Placental pericyte (primary cell): Measurements from ENCODE around the gene SETD1A. TPM values are rescaled to one million over a fixed set of nuclear protein-coding genes. Genes with fewer than 3 reads are reported as not detected.

Experiments used
- small RNA-seq: library from RNA; depleted of rRNA; stranded (forward); fragments of <200 nt; gene quantifications from one replicate; pipeline ENCODE3, GENCODE V24; 2012; ENCODE audit warnings: low replicate concordance
- total RNA-seq: library from RNA; depleted of rRNA; stranded (reverse); fragments of >200 nt; gene quantifications from 2 replicates; pipeline ENCODE4 v1.2.3, GENCODE V29; 2012

SETD1A gene
- total RNA-seq, result 5.0 and 5.2 TPM in 2 replicates

DNA sequence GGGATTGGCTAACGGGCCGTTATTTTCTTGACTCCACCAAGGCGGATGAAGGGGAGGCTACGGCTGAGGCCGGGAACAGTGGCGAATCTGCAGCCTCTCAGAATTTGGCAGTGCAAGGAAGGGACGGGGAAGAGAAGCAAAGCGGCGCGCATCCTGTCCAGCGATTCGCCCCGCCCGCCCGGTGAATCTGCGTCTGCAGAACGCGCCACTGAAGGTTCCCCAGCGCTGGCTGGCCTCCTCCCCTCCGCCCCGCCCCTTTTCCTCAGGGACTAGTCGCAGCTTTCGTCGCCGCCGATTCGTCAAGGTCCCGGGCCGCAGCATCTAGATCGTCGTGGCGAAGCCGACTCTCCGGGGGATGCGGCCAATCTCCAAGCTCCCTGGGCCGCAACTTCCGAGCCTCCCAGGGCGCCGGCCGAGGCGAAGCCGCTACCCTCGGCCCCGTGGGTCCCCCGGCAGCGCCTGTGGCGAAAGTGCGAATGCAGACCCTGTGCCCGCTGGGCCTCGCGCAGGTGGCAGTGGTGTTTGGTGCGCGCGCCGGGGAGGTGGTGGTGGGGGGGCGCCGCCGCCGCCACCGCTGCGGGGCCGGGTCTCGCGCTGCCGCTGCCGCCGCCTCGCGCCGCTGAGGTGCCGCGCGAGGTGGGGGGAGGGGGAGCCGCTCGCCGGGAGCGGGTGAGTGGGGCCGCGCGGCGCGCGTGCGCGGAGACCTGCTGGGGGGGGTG, at the start of gene SETD1A:
Gene SETD1A (plus strand): TSS at position 299 of the 719 bp plus-strand sequence. CDS start 978 bp downstream, outside the sequence.

GRCh38 chr16:30923554-30924075, 33.9 kb upstream of the SETD1A start, which contains the start of gene FBXL19:
Gene FBXL19, plus strand, starts transcription at chr16:30923572. Its CDS starts 2,183 bp downstream, at chr16:30925755.

DNA sequence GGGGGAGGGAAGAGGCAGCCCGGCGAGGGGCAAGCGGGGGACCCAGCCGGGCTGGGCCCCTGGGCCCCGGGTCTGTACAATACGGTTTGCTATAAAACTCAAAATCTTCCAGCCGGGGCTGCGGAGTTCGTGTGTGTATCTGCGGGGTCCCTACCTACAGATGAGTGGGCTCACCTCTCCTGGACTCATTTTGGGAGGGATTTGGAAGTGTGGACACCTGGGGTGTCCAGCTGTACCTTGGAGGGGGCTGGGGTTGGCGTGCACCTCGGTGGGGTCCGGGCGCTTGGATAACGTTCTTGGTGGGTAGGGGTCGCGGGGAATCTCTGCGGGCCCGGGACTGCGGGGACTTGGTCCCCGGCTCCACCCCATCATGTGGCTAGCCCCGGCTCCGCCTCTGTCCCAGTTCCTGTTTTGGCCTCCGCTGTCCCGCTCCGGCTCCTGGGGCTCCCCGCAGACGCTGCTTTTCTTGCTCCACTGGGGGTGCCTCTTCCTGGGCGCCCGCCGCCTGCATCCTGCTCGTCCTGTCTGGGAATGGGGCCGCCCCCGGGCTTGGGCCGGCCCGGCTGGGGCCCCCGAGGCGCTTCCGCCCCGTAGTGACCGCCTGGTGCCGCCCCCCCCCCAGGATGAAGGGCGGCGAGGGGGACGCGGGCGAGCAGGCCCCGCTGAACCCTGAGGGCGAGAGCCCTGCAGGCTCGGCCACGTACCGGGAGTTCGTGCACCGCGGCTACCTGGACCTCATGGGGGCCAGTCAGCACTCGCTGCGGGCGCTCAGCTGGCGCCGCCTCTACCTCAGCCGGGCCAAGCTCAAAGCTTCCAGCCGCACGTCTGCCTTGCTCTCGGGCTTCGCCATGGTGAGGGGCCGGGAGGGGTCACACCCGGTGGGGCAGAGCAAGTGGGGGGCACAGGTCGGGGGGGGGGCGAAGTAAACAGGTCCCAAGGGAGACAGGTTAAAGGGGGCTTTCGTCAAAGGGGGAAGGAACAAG, 8.6 kb upstream of the SETD1A start, which contains the start of gene ORAI3:
Gene ORAI3 (plus strand): TSS at position 402 of the 983 bp plus-strand sequence. CDS start 222 bp downstream, at position 624.

GRCh38 chr16:30984669-30985400, 27.3 kb downstream of the SETD1A start, which contains the start of gene HSD3B7:
Gene HSD3B7, plus strand, starts transcription at chr16:30985207. Its CDS starts 452 bp downstream, at chr16:30985659.

GRCh38 chr16:31010585-31011325, 53.2 kb downstream of the SETD1A start, which contains the start of gene STX1B:
Gene STX1B, minus strand, starts transcription at chr16:31010638. Its CDS starts 242 bp downstream, at chr16:31010396.

DNA sequence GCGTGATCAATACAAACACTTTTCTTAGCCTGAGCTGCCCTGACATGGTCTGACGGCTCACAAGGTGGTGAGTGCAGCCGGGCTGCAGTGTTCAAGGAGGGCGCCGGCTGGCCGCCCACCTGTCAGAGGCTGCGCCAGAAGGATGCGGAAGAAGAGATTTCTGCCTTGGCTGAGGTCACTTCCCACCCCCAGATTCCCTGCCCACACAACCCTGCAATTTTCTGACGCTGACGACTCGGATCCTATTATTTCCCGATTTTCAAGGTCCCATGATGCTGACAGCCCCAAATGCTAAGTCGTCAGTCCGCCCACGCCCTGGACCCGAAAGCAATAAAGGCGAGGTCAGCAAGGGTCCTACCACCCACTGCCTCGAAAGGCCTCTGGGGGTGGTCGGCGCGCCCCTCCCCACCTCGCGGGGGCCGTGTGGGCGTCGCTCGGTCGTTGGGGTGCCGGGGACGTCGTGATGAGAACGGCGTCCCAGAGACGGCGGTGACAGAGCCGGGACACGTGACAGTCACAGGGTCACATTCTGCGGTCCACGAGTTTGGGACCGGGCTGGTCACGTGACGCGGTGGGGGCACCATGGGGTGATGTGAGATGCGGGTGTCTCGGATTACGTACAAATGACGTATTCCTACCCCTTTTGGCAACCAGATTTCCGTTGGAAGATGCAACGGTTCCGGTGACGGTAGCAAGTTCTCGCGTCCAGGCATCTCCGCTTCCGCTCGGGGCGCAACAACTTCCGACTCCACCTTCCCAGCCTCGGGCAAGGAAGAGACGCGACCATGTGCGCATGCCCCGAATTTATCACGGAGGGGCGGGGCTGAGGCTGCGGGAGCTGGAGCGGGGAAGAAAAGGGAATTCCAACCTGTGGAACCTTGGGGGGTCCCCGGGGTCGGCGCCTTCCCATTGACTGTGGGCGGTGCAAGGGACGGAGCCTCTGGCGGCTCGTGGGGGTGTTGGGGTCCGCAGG, 75.5 kb downstream of the SETD1A start, which contains the start of gene STX4:
Gene STX4 (plus strand): TSS at position 823 of the 973 bp plus-strand sequence. CDS start 248 bp downstream, outside the sequence.

Small RNA genes lying within 50 kb of the gene (small RNA-seq; reads per million reads assigned to genes)
- gene AC135048.1, result not detected

Other genes starting within 250 kb of the SETD1A start
- 29.1 and 30.1 TPM in 2 replicates for gene PHKG2, start 209.3 kb upstream of the SETD1A start, total RNA-seq
- 2.2 and 4.9 TPM in 2 replicates for gene CFAP119, start 195.7 kb upstream of the SETD1A start, total RNA-seq
- 76.2 and 111 TPM in 2 replicates for gene RNF40, start 195.4 kb upstream of the SETD1A start, total RNA-seq
- 16.4 and 18.6 TPM in 2 replicates for gene ZNF629, start 170.5 kb upstream of the SETD1A start, total RNA-seq
- gene BCL7C, start 63.7 kb upstream of the SETD1A start, total RNA-seq, result 14.7 and 46.8 TPM in 2 replicates
- 2.0 and 4.4 TPM in 2 replicates for gene CTF1, start 61.1 kb upstream of the SETD1A start, total RNA-seq
- 15.1 and 34.9 TPM in 2 replicates for gene FBXL19, start 34.2 kb upstream of the SETD1A start, total RNA-seq
- gene ORAI3, start 8.7 kb upstream of the SETD1A start, total RNA-seq, result 35.5 and 84.9 TPM in 2 replicates
- gene HSD3B7, start 27.5 kb downstream of the SETD1A start, total RNA-seq, result 7.0 and 37.9 TPM in 2 replicates
- gene STX1B, start 52.9 kb downstream of the SETD1A start, total RNA-seq, result 1.1 and 3.0 TPM in 2 replicates
- gene STX4, start 75.8 kb downstream of the SETD1A start, total RNA-seq, result 24.8 and 42.5 TPM in 2 replicates
- gene ZNF668, start 116.5 kb downstream of the SETD1A start, total RNA-seq, result 21.7 and 31.2 TPM in 2 replicates
- gene ZNF646, start 116.7 kb downstream of the SETD1A start, total RNA-seq, result 17.5 and 18.2 TPM in 2 replicates
- 0.88 and 2.0 TPM in 2 replicates for gene PRSS53, start 131.2 kb downstream of the SETD1A start, total RNA-seq
- gene VKORC1, start 137.0 kb downstream of the SETD1A start, total RNA-seq, result 69.2 and 82.9 TPM in 2 replicates
- gene BCKDK, start 150.6 kb downstream of the SETD1A start, total RNA-seq, result 51.0 and 56.0 TPM in 2 replicates
- 35.0 and 35.4 TPM in 2 replicates for gene KAT8, start 159.9 kb downstream of the SETD1A start, total RNA-seq
- gene PRSS8, start 178.0 kb downstream of the SETD1A start, total RNA-seq, result not detected in 2 replicates
- gene PRSS36, start 192.3 kb downstream of the SETD1A start, total RNA-seq, result not detected in 2 replicates
- 45.3 and 78.0 TPM in 2 replicates for gene FUS, start 222.4 kb downstream of the SETD1A start, total RNA-seq
- 50.4 and 56.2 TPM in 2 replicates for gene PYCARD, start 245.0 kb downstream of the SETD1A start, total RNA-seq